ENCODE results near the gene THSD7A.

Gene THSD7A

DNA sequence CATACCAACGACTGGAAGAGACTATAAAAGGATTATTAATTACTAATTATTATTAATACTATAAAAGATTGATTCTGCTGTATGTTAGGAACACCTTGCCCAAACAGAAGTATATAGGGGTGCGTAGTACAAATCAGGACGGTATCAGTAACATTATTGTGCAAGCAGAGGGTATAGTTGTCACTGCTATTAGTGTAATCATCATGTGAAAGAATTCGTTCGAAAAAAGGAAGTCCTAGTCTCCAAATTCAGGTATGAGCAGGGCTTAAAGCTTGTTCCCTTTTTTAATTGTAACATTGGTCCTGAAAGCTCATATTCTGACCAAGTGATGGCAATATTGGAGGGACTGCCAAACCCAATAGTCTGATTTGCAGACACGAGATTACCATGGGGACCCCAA, 81.8 kb downstream of the THSD7A start:
- Histone ChIP-seq H2AFZ (ENCODE audit: insufficient read depth, low read length, poor library complexity) (no peak overlapping the region), H3K23ac (ENCODE audit: low read length) (no peak overlapping the region), H2BK120ac (ENCODE audit: insufficient read depth, low read length, poor library complexity) (no peak overlapping the region), H3K18ac (ENCODE audit: low read length) (no peak overlapping the region), H3K79me2 (ENCODE audit: control insufficient read depth, insufficient read depth, low read length, poor library complexity) (no peaks in the 10 kb centered on the region), H3K27ac (ENCODE audit: low read depth, low read length) (no peak overlapping the region), H3K9ac (ENCODE audit: low read length) (no peak overlapping the region), H4K12ac (ENCODE audit: low read depth, low read length) (no peak overlapping the region), H3K4me1 (ENCODE audit: control insufficient read depth in 1 of 2, insufficient read depth in 2 of 2, low read length in 2 of 2) (peaks cover 6 to 10% of the 10 kb centered on the region in 2 experiments), H3K36me3 (ENCODE audit: control insufficient read depth in 1 of 2, insufficient read depth in 2 of 2, low read length in 2 of 2) (no peaks in the 10 kb centered on the region), H4K8ac (ENCODE audit: low read depth, low read length) (no peak overlapping the region), H3K4ac (ENCODE audit: low read depth, low read length) (no peak overlapping the region), H3K27me3 (ENCODE audit: insufficient read depth, low read length) (no peaks in the 10 kb centered on the region), H3K4me3 (ENCODE audit: low read depth, low read length) (no peak overlapping the region), H4K91ac (ENCODE audit: low read depth, low read length) (peak overlapping the region; percentile 50), H3K14ac (ENCODE audit: low read length) (no peak overlapping the region), H2BK12ac (ENCODE audit: low read length) (no peak overlapping the region), H3K9me3 (ENCODE audit: insufficient read depth, low read depth, low read length) (no peaks in the 10 kb centered on the region), H3K4me2 (ENCODE audit: low read length) (no peak overlapping the region), H2AK5ac (ENCODE audit: low read length) (no peak overlapping the region), H3K79me1 (ENCODE audit: low read length) (peaks cover 8% of the 10 kb centered on the region), H2BK5ac (ENCODE audit: low read depth, low read length, poor library complexity) (no peak overlapping the region)
- WGBS (ENCODE audit: extremely low coverage, insufficient coverage, insufficient read length), result no CpG with 5 or more reads among the region's 6 CpGs
- peak in 1 of 2 donors; percentile 23 for DNase-seq

- Histone ChIP-seq H3K27ac (ENCODE audit: low read depth, low read length) (no peak overlapping the region), H3K9me3 (ENCODE audit: insufficient read depth, low read depth, low read length) (no peaks in the 10 kb centered on the region), H3K18ac (ENCODE audit: low read length) (no peak overlapping the region), H3K4me1 (ENCODE audit: control insufficient read depth in 1 of 2, insufficient read depth in 2 of 2, low read length in 2 of 2) (peaks cover 6 to 10% of the 10 kb centered on the region in 2 experiments), H2AFZ (ENCODE audit: insufficient read depth, low read length, poor library complexity) (no peak overlapping the region), H4K91ac (ENCODE audit: low read depth, low read length) (no peak overlapping the region), H3K14ac (ENCODE audit: low read length) (no peak overlapping the region), H3K9ac (ENCODE audit: low read length) (no peak overlapping the region), H2AK5ac (ENCODE audit: low read length) (no peak overlapping the region), H4K12ac (ENCODE audit: low read depth, low read length) (no peak overlapping the region), H3K36me3 (ENCODE audit: control insufficient read depth in 1 of 2, insufficient read depth in 2 of 2, low read length in 2 of 2) (no peaks in the 10 kb centered on the region), H3K79me2 (ENCODE audit: control insufficient read depth, insufficient read depth, low read length, poor library complexity) (no peaks in the 10 kb centered on the region), H3K79me1 (ENCODE audit: low read length) (peaks cover 8% of the 10 kb centered on the region), H3K4me3 (ENCODE audit: low read depth, low read length) (no peak overlapping the region), H3K4ac (ENCODE audit: low read depth, low read length) (no peak overlapping the region), H2BK5ac (ENCODE audit: low read depth, low read length, poor library complexity) (no peak overlapping the region), H3K23ac (ENCODE audit: low read length) (no peak overlapping the region), H2BK120ac (ENCODE audit: insufficient read depth, low read length, poor library complexity) (no peak overlapping the region), H3K4me2 (ENCODE audit: low read length) (no peak overlapping the region), H4K8ac (ENCODE audit: low read depth, low read length) (no peak overlapping the region), H3K27me3 (ENCODE audit: insufficient read depth, low read length) (no peaks in the 10 kb centered on the region), H2BK12ac (ENCODE audit: low read length) (no peak overlapping the region)
- DNase-seq, result peak; percentile 29 to 47
- WGBS (ENCODE audit: extremely low coverage, insufficient coverage, insufficient read length), result no CpG with 5 or more reads among the region's 4 CpGs
Measured at GRCh38 chr7:11749629-11750028, 82.4 kb downstream of the THSD7A start.

- Histone ChIP-seq H3K14ac (ENCODE audit: low read length) (no peak overlapping the region), H3K23ac (ENCODE audit: low read length) (no peak overlapping the region), H4K8ac (ENCODE audit: low read depth, low read length) (no peak overlapping the region), H3K36me3 (ENCODE audit: control insufficient read depth in 1 of 2, insufficient read depth in 2 of 2, low read length in 2 of 2) (no peaks in the 10 kb centered on the region), H4K12ac (ENCODE audit: low read depth, low read length) (no peak overlapping the region), H3K79me2 (ENCODE audit: control insufficient read depth, insufficient read depth, low read length, poor library complexity) (no peaks in the 10 kb centered on the region), H2BK120ac (ENCODE audit: insufficient read depth, low read length, poor library complexity) (no peak overlapping the region), H3K79me1 (ENCODE audit: low read length) (peaks cover 8% of the 10 kb centered on the region), H3K4me1 (ENCODE audit: control insufficient read depth in 1 of 2, insufficient read depth in 2 of 2, low read length in 2 of 2) (peaks cover 6 to 10% of the 10 kb centered on the region in 2 experiments), H3K9ac (ENCODE audit: low read length) (no peak overlapping the region), H2BK5ac (ENCODE audit: low read depth, low read length, poor library complexity) (no peak overlapping the region), H3K18ac (ENCODE audit: low read length) (no peak overlapping the region), H3K9me3 (ENCODE audit: insufficient read depth, low read depth, low read length) (no peaks in the 10 kb centered on the region), H2BK12ac (ENCODE audit: low read length) (no peak overlapping the region), H3K4me2 (ENCODE audit: low read length) (no peak overlapping the region), H3K4ac (ENCODE audit: low read depth, low read length) (no peak overlapping the region), H4K91ac (ENCODE audit: low read depth, low read length) (no peak overlapping the region), H3K4me3 (ENCODE audit: low read depth, low read length) (no peak overlapping the region), H3K27me3 (ENCODE audit: insufficient read depth, low read length) (no peaks in the 10 kb centered on the region), H3K27ac (ENCODE audit: low read depth, low read length) (no peak overlapping the region), H2AK5ac (ENCODE audit: low read length) (no peak overlapping the region), H2AFZ (ENCODE audit: insufficient read depth, low read length, poor library complexity) (no peak overlapping the region)
- WGBS (ENCODE audit: extremely low coverage, insufficient coverage, insufficient read length), result no CpG with 5 or more reads among the region's 6 CpGs
- peak; percentile 46 to 78 for DNase-seq
Measured at GRCh38 chr7:11748884-11749283, 83.1 kb downstream of the THSD7A start.

DNA sequence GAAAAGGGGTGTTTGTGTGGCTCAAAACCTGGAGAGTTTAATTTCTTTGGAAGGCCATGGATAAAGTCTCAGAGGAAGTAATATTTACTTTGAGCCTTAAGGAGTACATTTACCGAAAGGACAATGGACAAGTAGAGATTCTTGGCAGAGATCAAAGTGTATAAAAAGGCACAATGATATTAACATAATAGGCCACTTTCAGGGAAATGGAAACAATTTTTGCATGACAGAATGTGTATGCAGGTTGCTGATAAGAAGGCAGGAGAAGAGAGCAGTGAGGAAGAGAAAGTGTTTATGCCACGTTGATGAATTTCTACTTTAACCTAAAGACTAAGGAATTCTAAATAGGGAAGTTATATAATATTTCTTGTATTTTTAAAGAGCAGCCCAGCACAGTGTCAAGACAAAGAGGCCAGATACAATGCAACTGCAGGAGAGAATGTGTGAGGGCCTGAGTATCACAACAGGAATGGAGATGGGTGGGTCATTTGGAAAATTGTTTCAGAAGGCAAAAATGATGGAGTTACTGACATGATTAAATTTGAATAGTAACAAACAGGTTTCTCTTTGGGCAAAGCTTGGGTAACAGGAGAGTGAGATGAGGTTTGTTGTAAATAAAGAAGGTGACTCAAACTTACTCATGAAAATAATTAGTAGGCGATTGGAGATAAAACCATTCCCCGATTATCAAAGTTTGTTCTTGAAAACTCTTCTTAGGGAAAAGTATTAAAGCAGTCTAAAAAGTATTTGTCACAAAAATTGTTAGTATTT, 84.1 kb downstream of the THSD7A start:
- H4K12ac ChIP-seq (ENCODE audit: low read depth, low read length), result no peak overlapping the region
- H2BK12ac ChIP-seq (ENCODE audit: low read length), result no peak overlapping the region
- H4K8ac ChIP-seq (ENCODE audit: low read depth, low read length), result no peak overlapping the region
- peaks cover 8% of the 10 kb centered on the region for H3K79me1 ChIP-seq (ENCODE audit: low read length)
- no peak overlapping the region for H4K91ac ChIP-seq (ENCODE audit: low read depth, low read length)
- no peaks in the 10 kb centered on the region for H3K27me3 ChIP-seq (ENCODE audit: insufficient read depth, low read length)
- no peak overlapping the region for H3K23ac ChIP-seq (ENCODE audit: low read length)
- no peak overlapping the region for H2BK5ac ChIP-seq (ENCODE audit: low read depth, low read length, poor library complexity)
- H3K9ac ChIP-seq (ENCODE audit: low read length), result no peak overlapping the region
- peaks cover 6 to 10% of the 10 kb centered on the region in 2 experiments for H3K4me1 ChIP-seq (ENCODE audit: control insufficient read depth in 1 of 2, insufficient read depth in 2 of 2, low read length in 2 of 2)
- H2BK120ac ChIP-seq (ENCODE audit: insufficient read depth, low read length, poor library complexity), result no peak overlapping the region
- no peak overlapping the region for H3K4ac ChIP-seq (ENCODE audit: low read depth, low read length)
- H3K18ac ChIP-seq (ENCODE audit: low read length), result no peak overlapping the region
- no peaks in the 10 kb centered on the region for H3K79me2 ChIP-seq (ENCODE audit: control insufficient read depth, insufficient read depth, low read length, poor library complexity)
- no peaks in the 10 kb centered on the region for H3K9me3 ChIP-seq (ENCODE audit: insufficient read depth, low read depth, low read length)
- no peak overlapping the region for H2AK5ac ChIP-seq (ENCODE audit: low read length)
- WGBS (ENCODE audit: extremely low coverage, insufficient coverage, insufficient read length), result no CpG with 5 or more reads among the region's 4 CpGs
- no peaks in the 10 kb centered on the region for H3K36me3 ChIP-seq (ENCODE audit: control insufficient read depth in 1 of 2, insufficient read depth in 2 of 2, low read length in 2 of 2)
- no peak overlapping the region for H2AFZ ChIP-seq (ENCODE audit: insufficient read depth, low read length, poor library complexity)
- DNase-seq, result peak in 1 of 2 donors; percentile 43
- no peak overlapping the region for H3K14ac ChIP-seq (ENCODE audit: low read length)
- H3K27ac ChIP-seq (ENCODE audit: low read depth, low read length), result no peak overlapping the region
- no peak overlapping the region for H3K4me2 ChIP-seq (ENCODE audit: low read length)
- H3K4me3 ChIP-seq (ENCODE audit: low read depth, low read length), result no peak overlapping the region

All from trophoblast cell (in vitro differentiated cells and primary cell).